ENCODE results near the gene NLRP10.

NLRP10 gene

GRCh38 chr11:7967826-7968225 is 2.6 kb upstream of the NLRP10 start:
- no peak overlapping the region for H3K4me2 ChIP-seq (ENCODE audit: low read length)
- no peaks in the 10 kb centered on the region for H3K27me3 ChIP-seq (ENCODE audit: control insufficient read depth, low read length)
- H3K36me3 ChIP-seq (ENCODE audit: control insufficient read depth, low read length), result no peaks in the 10 kb centered on the region
- H3K4me1 ChIP-seq (ENCODE audit: control insufficient read depth, low read length), result peaks cover 25% of the 10 kb centered on the region
- H3K9me2 ChIP-seq (replicated peaks; ENCODE audit: control insufficient read depth, low read length), result no peaks in the 10 kb centered on the region
- no peak overlapping the region for H3K27ac ChIP-seq (ENCODE audit: low read depth, low read length)
- no peaks in the 10 kb centered on the region for H3F3A ChIP-seq (ENCODE audit: control insufficient read depth, insufficient read depth)
- no peak for TF ChIP-seq EZH2phosphoT487 (IDR thresholded peaks at IDR 0.05; ENCODE audit: borderline replicate concordance, low read length)
- TF ChIP-seq, protein P1, sequence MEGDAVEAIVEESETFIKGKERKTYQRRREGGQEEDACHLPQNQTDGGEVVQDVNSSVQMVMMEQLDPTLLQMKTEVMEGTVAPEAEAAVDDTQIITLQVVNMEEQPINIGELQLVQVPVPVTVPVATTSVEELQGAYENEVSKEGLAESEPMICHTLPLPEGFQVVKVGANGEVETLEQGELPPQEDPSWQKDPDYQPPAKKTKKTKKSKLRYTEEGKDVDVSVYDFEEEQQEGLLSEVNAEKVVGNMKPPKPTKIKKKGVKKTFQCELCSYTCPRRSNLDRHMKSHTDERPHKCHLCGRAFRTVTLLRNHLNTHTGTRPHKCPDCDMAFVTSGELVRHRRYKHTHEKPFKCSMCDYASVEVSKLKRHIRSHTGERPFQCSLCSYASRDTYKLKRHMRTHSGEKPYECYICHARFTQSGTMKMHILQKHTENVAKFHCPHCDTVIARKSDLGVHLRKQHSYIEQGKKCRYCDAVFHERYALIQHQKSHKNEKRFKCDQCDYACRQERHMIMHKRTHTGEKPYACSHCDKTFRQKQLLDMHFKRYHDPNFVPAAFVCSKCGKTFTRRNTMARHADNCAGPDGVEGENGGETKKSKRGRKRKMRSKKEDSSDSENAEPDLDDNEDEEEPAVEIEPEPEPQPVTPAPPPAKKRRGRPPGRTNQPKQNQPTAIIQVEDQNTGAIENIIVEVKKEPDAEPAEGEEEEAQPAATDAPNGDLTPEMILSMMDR (IDR thresholded peaks at IDR 0.05; ENCODE audit: low read depth, low read length, poor library complexity, severe bottlenecking), result no peak
- no peaks in the 10 kb centered on the region for H3K9me3 ChIP-seq (ENCODE audit: control insufficient read depth, insufficient read depth, low read length)
- H4K20me1 ChIP-seq (ENCODE audit: control insufficient read depth, insufficient read depth, low read depth, low read length), result no peaks in the 10 kb centered on the region
- no peaks in the 10 kb centered on the region for H3K79me2 ChIP-seq (ENCODE audit: control insufficient read depth, low read length)
- H3K4me3 ChIP-seq (ENCODE audit: low read length), result no peak overlapping the region

DNA sequence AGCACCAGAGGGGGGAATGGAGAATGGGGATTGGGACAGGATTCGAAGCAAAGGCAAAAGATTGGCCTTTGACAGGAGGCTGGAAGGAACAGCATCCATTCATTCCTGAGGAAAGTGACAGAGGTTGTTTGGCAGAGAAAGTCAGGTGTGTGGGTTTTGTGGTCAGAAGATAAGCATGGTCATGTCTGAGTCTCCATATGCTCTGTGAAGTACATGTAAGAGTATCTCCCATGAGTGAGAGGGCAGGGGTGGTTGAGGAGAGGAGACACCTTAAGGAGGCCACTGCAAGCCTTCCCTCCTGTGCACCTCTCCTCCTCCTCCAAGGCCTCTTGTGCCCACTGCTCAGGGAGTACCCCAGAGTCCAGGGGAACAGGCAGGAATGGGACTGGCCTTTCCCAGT is 1.9 kb upstream of the NLRP10 start:
- H3K27me3 ChIP-seq (ENCODE audit: control insufficient read depth, low read length), result no peaks in the 10 kb centered on the region
- no peak overlapping the region for H3K27ac ChIP-seq (ENCODE audit: low read depth, low read length)
- no peak overlapping the region for H3K4me3 ChIP-seq (ENCODE audit: low read length)
- no peak for TF ChIP-seq EZH2phosphoT487 (IDR thresholded peaks at IDR 0.05; ENCODE audit: borderline replicate concordance, low read length)
- TF ChIP-seq, protein P1 (IDR thresholded peaks at IDR 0.05; ENCODE audit: low read depth, low read length, poor library complexity, severe bottlenecking), result no peak
- H4K20me1 ChIP-seq (ENCODE audit: control insufficient read depth, insufficient read depth, low read depth, low read length), result no peaks in the 10 kb centered on the region
- H3K36me3 ChIP-seq (ENCODE audit: control insufficient read depth, low read length), result no peaks in the 10 kb centered on the region
- H3F3A ChIP-seq (ENCODE audit: control insufficient read depth, insufficient read depth), result no peaks in the 10 kb centered on the region
- H3K9me3 ChIP-seq (ENCODE audit: control insufficient read depth, insufficient read depth, low read length), result no peaks in the 10 kb centered on the region
- no peaks in the 10 kb centered on the region for H3K79me2 ChIP-seq (ENCODE audit: control insufficient read depth, low read length)
- no peaks in the 10 kb centered on the region for H3K9me2 ChIP-seq (replicated peaks; ENCODE audit: control insufficient read depth, low read length)
- H3K4me1 ChIP-seq (ENCODE audit: control insufficient read depth, low read length), result peaks cover 25% of the 10 kb centered on the region
- H3K4me2 ChIP-seq (ENCODE audit: low read length), result no peak overlapping the region

- Histone ChIP-seq H3K27me3 (ENCODE audit: control insufficient read depth, low read length) (no peaks in the 10 kb centered on the region), H3F3A (ENCODE audit: control insufficient read depth, insufficient read depth) (no peaks in the 10 kb centered on the region), H3K4me2 (ENCODE audit: low read length) (peak overlapping the region; percentile 56), H3K9me2 (replicated peaks; ENCODE audit: control insufficient read depth, low read length) (no peaks in the 10 kb centered on the region), H3K4me1 (ENCODE audit: control insufficient read depth, low read length) (peaks cover 25% of the 10 kb centered on the region), H3K27ac (ENCODE audit: low read depth, low read length) (peak overlapping the region; percentile 22; the same call in 1 of the 2 replicates), H3K79me2 (ENCODE audit: control insufficient read depth, low read length) (no peaks in the 10 kb centered on the region), H3K9me3 (ENCODE audit: control insufficient read depth, insufficient read depth, low read length) (no peaks in the 10 kb centered on the region), H3K36me3 (ENCODE audit: control insufficient read depth, low read length) (no peaks in the 10 kb centered on the region), H3K4me3 (ENCODE audit: low read length) (peak overlapping the region; percentile 36), H4K20me1 (ENCODE audit: control insufficient read depth, insufficient read depth, low read depth, low read length) (no peaks in the 10 kb centered on the region)
- TF ChIP-seq, protein P1 (IDR thresholded peaks at IDR 0.05; ENCODE audit: low read depth, low read length, poor library complexity, severe bottlenecking), result no peak
- no peak for TF ChIP-seq EZH2phosphoT487 (IDR thresholded peaks at IDR 0.05; ENCODE audit: borderline replicate concordance, low read length)
Measured at GRCh38 chr11:7964873-7965272, 374 bp downstream of the NLRP10 start.
